Endothelial cell of umbilical vein (primary cell): Measurements from ENCODE around the gene OR51L1. TPM values are rescaled to one million over a fixed set of nuclear protein-coding genes. Genes with fewer than 3 reads are reported as not detected.

Experiments used
- BruUV-seq: library from RNA; stranded (reverse); fragments of 400-500 nt; replicated peaks from 2 replicates; lab custom pipeline; 2021; lab: Mats Ljungman, UMichigan
- CTCF ChIA-PET: fragments of 300-600, 350-600 bp; sonication (Branson Sonifier 250); formaldehyde crosslinking; loops from one replicate; lab custom pipeline; 2021; ENCODE audit warnings: antibody characterized with exemption, inconsistent platforms; lab: Charles Lee
- POLR2A ChIA-PET: fragments of 300-600, 350-600 bp; sonication (Branson Sonifier 250); formaldehyde crosslinking; loops from one replicate; lab custom pipeline; 2021; ENCODE audit warnings: antibody characterized with exemption, inconsistent platforms; lab: Charles Lee
- DNase-seq: peaks from one replicate; pipeline ENCODE4 v3.0.0-alpha.2; 2011; ENCODE audit warnings: low read depth, low spot score
- FAIRE-seq: peaks from 2 replicates; lab custom pipeline; 2011; peaks lifted over from hg19 to GRCh38; lab: Jason Lieb, UNC
- H2AFZ ChIP-seq: 2 replicates; pipeline ENCODE4 v1.6.0; 2012; ENCODE audit warnings: low read depth, low read length, control low read depth, inconsistent platforms
- H3K27ac ChIP-seq: 2 replicates; pipeline ENCODE4 v1.5.1; 2011; ENCODE audit warnings: low read depth, mild to moderate bottlenecking, control low read depth, low read length, moderate library complexity; ENCODE audit not compliant: insufficient read depth
- H3K27me3 ChIP-seq, 2 experiments: 2 replicates each; pipeline versions ENCODE4 v1.6.0 to v1.6.1; 2011; ENCODE audit warnings: low read length in 2 of 2, mixed read lengths in 1 of 2; ENCODE audit not compliant: control insufficient read depth in 2 of 2, insufficient read depth in 2 of 2
- H3K36me3 ChIP-seq, 2 experiments: 2 replicates in 1 of 2; 3 replicates in 1 of 2; pipeline ENCODE4 v1.5.1; 2011; ENCODE audit warnings: low read length in 2 of 2, mild to moderate bottlenecking in 1 of 2, moderate library complexity in 1 of 2; ENCODE audit not compliant: control insufficient read depth in 2 of 2, insufficient read depth in 2 of 2; ENCODE audit errors: extremely low read depth in 1 of 2
- H3K4me1 ChIP-seq: 3 replicates; pipeline ENCODE4 v1.5.1; 2011; ENCODE audit warnings: mild to moderate bottlenecking, low read length; ENCODE audit not compliant: control insufficient read depth, insufficient read depth; ENCODE audit errors: extremely low read depth
- H3K4me2 ChIP-seq: 2 replicates; pipeline ENCODE4 v1.6.1; 2011; ENCODE audit warnings: low read length, control low read depth, mixed read lengths; ENCODE audit not compliant: insufficient read depth
- H3K4me3 ChIP-seq, 3 experiments: fragments of 200-600 bp in 1 of 3; sonication (generic), shearing (Covaris generic) in 1 of 3; replicated peaks in 1 of 3; 2 replicates each; pipeline ENCODE4 v1.5.1; 2011 to 2016; ENCODE audit warnings: control low read depth in 3 of 3, low read length in 3 of 3, mild to moderate bottlenecking in 2 of 3, inconsistent platforms in 1 of 3, low read depth in 1 of 3, moderate library complexity in 1 of 3; ENCODE audit not compliant: insufficient read depth in 1 of 3
- H3K79me2 ChIP-seq: 2 replicates; pipeline ENCODE4 v1.6.0; 2012; ENCODE audit warnings: low read length, inconsistent platforms; ENCODE audit not compliant: control insufficient read depth, insufficient read depth
- H3K9ac ChIP-seq: replicated peaks from 2 replicates; pipeline ENCODE3; 2011; ENCODE audit warnings: low read length, control low read depth; ENCODE audit not compliant: insufficient read depth; ENCODE audit errors: extremely low read depth
- H3K9me1 ChIP-seq: replicated peaks from 3 replicates; pipeline ENCODE4 v1.6.0; 2011; ENCODE audit warnings: mild to moderate bottlenecking, low read length; ENCODE audit not compliant: control insufficient read depth, insufficient read depth; ENCODE audit errors: extremely low read depth
- H3K9me3 ChIP-seq: replicated peaks from 2 replicates; pipeline ENCODE4 v1.5.1; 2012; ENCODE audit warnings: low read length, inconsistent platforms; ENCODE audit not compliant: control insufficient read depth, insufficient read depth
- H4K20me1 ChIP-seq: replicated peaks from 2 replicates; pipeline ENCODE3; 2011; ENCODE audit warnings: mild to moderate bottlenecking, low read length; ENCODE audit not compliant: control insufficient read depth, insufficient read depth; ENCODE audit errors: extremely low read depth
- EZH2 ChIP-seq: IDR thresholded peaks from 2 replicates; pipeline ENCODE4 v1.6.1; 2012; ENCODE audit warnings: borderline replicate concordance, low read depth, mild to moderate bottlenecking, moderate library complexity, low read length, inconsistent platforms; ENCODE audit not compliant: severe bottlenecking
- FOS ChIP-seq: IDR thresholded peaks from 2 replicates; pipeline ENCODE4 v1.6.1; 2011; ENCODE audit warnings: mild to moderate bottlenecking, low read length, moderate library complexity, borderline replicate concordance; ENCODE audit not compliant: insufficient read depth
- GATA2 ChIP-seq: IDR thresholded peaks from 2 replicates; pipeline ENCODE4 v1.7.0; 2011; ENCODE audit warnings: low read depth, mild to moderate bottlenecking, moderate library complexity, mixed read lengths, low read length; ENCODE audit not compliant: insufficient read length, insufficient read depth
- JUN ChIP-seq: IDR thresholded peaks from 2 replicates; pipeline ENCODE4 v1.6.1; 2011; ENCODE audit warnings: borderline replicate concordance, low read depth; ENCODE audit not compliant: insufficient read length, insufficient read depth
- MYC ChIP-seq: IDR thresholded peaks from one replicate; pipeline ENCODE4 v1.6.1; 2011; ENCODE audit warnings: mild to moderate bottlenecking, low read depth, low read length
- POLR2A ChIP-seq: IDR thresholded peaks from 2 replicates; pipeline ENCODE4 v1.6.1; 2012; ENCODE audit warnings: low read depth, mild to moderate bottlenecking, control low read depth, low read length
- POLR2AphosphoS5 ChIP-seq: IDR thresholded peaks from 2 replicates; pipeline ENCODE4 v1.6.1; 2012; ENCODE audit warnings: low read depth, mild to moderate bottlenecking, control low read depth, low read length, moderate library complexity; ENCODE audit not compliant: insufficient read depth
- dilution Hi-C: fragments of 300-500 bp; cut with MboI; formaldehyde crosslinking; loops from one replicate; pipeline ENCODE4 v1.15.0; 2019; ENCODE audit warnings: low sequenced_read_pairs; ENCODE audit not compliant: extremely low pct_ligation_motif_present
- intact Hi-C: fragments of 100-400 bp; cut with micrococcal nuclease; formaldehyde crosslinking; loops from one replicate; pipeline ENCODE4 v1.10.0; 2022
- polyA plus RNA-seq, 4 experiments: library from polyadenylated mRNA; depleted of rRNA in 3 of 4; stranded (reverse) in 3 of 4; unstranded in 1 of 4; fragments of >200 nt; gene quantifications; 2 replicates each; pipeline versions ENCODE4 v1.2.1 to v1.2.3, GENCODE V29; 2011 to 2012; ENCODE audit warnings: missing spikeins in 1 of 4
- total RNA-seq: library from RNA; stranded (reverse); gene quantifications from 2 replicates; pipeline ENCODE4 v1.2.3, GENCODE V29; 2021
- TF ChIP-seq, protein P1 (sequence below), 2 donors: IDR thresholded peaks; 1 replicate in 1 of 2; 2 replicates in 1 of 2; pipeline ENCODE4 v1.5.1; 2011; ENCODE audit warnings: low read length in 2 of 2, mild to moderate bottlenecking in 2 of 2, moderate library complexity in 2 of 2, control low read depth in 1 of 2, inconsistent platforms in 1 of 2, low read depth in 1 of 2; ENCODE audit not compliant: insufficient read depth in 1 of 2; ENCODE audit errors: extremely low read depth in 1 of 2
- TF ChIP-seq, protein P2 (sequence below): IDR thresholded peaks from 2 replicates; pipeline ENCODE4 v1.6.1; 2011; ENCODE audit not compliant: insufficient read depth, insufficient read length

Gene OR51L1
- total and polyA plus RNA-seq, 2 donors (not counting 3 experiments of a cell fraction or from before 2014, with no cell fraction given): not detected

DNA sequence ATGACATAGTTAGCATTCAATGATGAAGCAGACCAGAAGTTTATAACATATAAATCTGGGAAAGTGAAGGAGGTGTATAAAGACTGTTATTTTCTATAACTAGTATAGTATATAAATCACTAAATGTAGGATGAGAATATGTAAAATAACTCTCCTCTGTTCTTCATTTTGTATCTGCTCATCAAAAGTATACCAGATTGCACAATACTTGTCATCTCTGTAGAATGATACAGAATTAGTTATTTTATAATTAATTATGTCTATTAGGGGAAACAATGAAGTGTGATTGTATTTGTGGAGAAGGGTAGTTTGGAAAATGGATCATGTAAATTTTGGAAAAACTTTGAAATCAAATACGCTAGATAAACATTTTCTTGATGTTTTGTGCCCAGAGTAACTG, 18.4 kb downstream of the OR51L1 start:
- BruUV-seq: no TSS peak
- no peaks in the 10 kb centered on the region for H3K9me3 ChIP-seq
- no peak overlapping the region for H3K4me3 ChIP-seq
- dilution Hi-C loops: no loop called here
- no peaks in the 10 kb centered on the region for H3K36me3 ChIP-seq
- no peak overlapping the region for H3K9ac ChIP-seq
- POLR2A ChIA-PET: no interaction called here
- DNase-seq: no peak
- H4K20me1 ChIP-seq: no peaks in the 10 kb centered on the region
- no peak overlapping the region for H2AFZ ChIP-seq
- H3K27me3 ChIP-seq: no peaks in the 10 kb centered on the region
- no peaks in the 10 kb centered on the region for H3K4me1 ChIP-seq
- FAIRE-seq: no peak
- CTCF ChIA-PET: no interaction called here
- TF ChIP-seq POLR2A (no peak), GATA2 (no peak), MYC (no peak), EZH2 (no peak), FOS (no peak), POLR2AphosphoS5 (no peak), JUN (no peak)
- TF ChIP-seq, protein P1, sequence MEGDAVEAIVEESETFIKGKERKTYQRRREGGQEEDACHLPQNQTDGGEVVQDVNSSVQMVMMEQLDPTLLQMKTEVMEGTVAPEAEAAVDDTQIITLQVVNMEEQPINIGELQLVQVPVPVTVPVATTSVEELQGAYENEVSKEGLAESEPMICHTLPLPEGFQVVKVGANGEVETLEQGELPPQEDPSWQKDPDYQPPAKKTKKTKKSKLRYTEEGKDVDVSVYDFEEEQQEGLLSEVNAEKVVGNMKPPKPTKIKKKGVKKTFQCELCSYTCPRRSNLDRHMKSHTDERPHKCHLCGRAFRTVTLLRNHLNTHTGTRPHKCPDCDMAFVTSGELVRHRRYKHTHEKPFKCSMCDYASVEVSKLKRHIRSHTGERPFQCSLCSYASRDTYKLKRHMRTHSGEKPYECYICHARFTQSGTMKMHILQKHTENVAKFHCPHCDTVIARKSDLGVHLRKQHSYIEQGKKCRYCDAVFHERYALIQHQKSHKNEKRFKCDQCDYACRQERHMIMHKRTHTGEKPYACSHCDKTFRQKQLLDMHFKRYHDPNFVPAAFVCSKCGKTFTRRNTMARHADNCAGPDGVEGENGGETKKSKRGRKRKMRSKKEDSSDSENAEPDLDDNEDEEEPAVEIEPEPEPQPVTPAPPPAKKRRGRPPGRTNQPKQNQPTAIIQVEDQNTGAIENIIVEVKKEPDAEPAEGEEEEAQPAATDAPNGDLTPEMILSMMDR (IDR thresholded peaks at IDR 0.05; ENCODE audit: extremely low read depth in 1 of 2, insufficient read depth in 1 of 2, low read depth in 1 of 2, low read length in 2 of 2): no peak
- TF ChIP-seq, protein P2, sequence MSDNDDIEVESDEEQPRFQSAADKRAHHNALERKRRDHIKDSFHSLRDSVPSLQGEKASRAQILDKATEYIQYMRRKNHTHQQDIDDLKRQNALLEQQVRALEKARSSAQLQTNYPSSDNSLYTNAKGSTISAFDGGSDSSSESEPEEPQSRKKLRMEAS: no peak
- H3K27ac ChIP-seq: no peak overlapping the region
- intact Hi-C loops: no loop called here
- H3K4me2 ChIP-seq: no peak overlapping the region
- no peaks in the 10 kb centered on the region for H3K9me1 ChIP-seq
- H3K79me2 ChIP-seq: no peaks in the 10 kb centered on the region
